Body of pancreas (tissue), 4 donors: ENCODE results near the gene TCEANC.

Source experiments
- CTCF ChIP-seq, 7 experiments: fragments of 450-650 bp in 4 of 7; fragments of 200-600 bp in 3 of 7; sonication (generic) in 3 of 7; IDR thresholded peaks; one replicate each; pipeline ENCODE4 v1.5.1; 2016 to 2019; ENCODE audit warnings: antibody characterized with exemption in 7 of 7
- POLR2A ChIP-seq, 3 donors: fragments of 450-650 bp; IDR thresholded peaks; one replicate each; pipeline ENCODE4 v1.6.1; 2016; ENCODE audit warnings: antibody characterized with exemption in 3 of 3, mild to moderate bottlenecking in 2 of 3

GRCh38 chrX:13652287-13652793 lies 601 bp upstream of the TCEANC start:
- TF ChIP-seq CTCF (IDR thresholded peaks at IDR 0.05) (no peak), POLR2A (IDR thresholded peaks at IDR 0.05) (no peak)
